ENCODE data around the gene KCNQ2. TPM values are rescaled to one million over a fixed set of nuclear protein-coding genes. Genes with fewer than 3 reads are reported as not detected.

The KCNQ2 gene
- total RNA-seq, 1 donor from 2014 or later, result not detected

DNA sequence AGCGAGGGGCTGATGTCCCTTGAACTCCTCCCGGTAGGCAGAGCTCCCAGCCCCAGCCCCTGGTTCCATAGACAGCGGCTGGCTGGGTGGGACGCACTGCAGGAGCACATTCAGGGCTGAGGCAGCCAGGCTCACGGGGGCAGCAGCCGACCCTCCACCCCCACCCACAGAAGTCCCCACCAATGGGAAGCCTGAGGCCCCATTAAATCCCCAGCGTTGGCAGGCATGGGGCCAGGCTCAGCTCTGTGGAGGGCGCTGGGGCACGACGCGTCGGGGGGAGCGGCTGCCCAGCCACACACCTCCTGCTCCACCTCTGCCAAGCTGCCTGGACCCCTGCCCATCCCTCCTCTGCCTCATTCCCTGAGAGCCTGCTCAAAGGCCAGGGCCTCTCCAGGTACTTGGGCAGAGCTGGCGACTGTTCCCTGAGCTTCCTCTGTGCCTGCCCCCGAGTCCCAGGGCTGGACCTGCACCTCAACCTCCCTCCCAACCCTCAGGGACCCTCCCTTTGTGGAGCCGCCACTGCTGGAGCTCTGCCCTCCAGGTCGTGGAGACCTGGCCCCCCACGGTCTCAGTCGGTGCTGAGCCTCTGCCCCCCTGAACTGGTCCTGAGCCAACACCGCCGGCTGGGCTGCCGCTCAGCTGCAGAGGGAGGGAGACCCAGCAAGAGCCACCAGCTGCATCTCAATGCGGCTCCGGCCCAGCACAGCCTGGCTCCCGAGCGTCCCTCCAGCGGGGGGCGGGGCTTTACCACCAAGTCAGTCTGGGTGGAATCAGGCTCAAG, 120.5 kb downstream of the KCNQ2 start:
- H3K4me3 ChIP-seq (ENCODE audit: low read depth, low read length), result no peak overlapping the region
- H3K27me3 ChIP-seq (ENCODE audit: control insufficient read depth, insufficient read depth, low read length), result no peaks in the 10 kb centered on the region
- no peak for TF ChIP-seq CTCF (IDR thresholded peaks at IDR 0.05; ENCODE audit: insufficient read depth, low read length, severe bottlenecking)
- DNase-seq (ENCODE audit: low read depth), result no peak
- FAIRE-seq, result no peak
- H3K36me3 ChIP-seq (ENCODE audit: control insufficient read depth, insufficient read depth, low read length), result no peaks in the 10 kb centered on the region

DNA sequence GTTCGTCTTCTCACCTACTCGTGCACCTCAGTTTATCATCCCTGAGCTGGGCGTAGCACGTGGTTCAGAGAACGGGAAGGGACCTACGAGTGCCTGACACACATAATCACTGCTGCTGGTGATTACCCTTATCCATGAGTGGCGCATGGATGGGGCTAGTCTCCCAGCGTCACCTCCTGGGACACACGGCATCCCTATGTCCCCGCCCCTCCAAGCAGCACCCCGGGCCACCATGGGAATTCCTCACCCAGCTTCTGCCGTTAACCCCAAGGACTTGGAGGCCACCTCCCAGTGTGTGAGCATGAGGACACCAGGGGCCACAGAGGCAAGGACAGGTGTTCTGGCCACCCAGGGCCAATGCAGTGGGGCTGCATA, 121.1 kb downstream of the KCNQ2 start:
- H3K4me3 ChIP-seq (ENCODE audit: low read depth, low read length), result no peak overlapping the region
- no peaks in the 10 kb centered on the region for H3K36me3 ChIP-seq (ENCODE audit: control insufficient read depth, insufficient read depth, low read length)
- DNase-seq (ENCODE audit: low read depth) (no peak), FAIRE-seq (no peak)
- no peaks in the 10 kb centered on the region for H3K27me3 ChIP-seq (ENCODE audit: control insufficient read depth, insufficient read depth, low read length)
- TF ChIP-seq CTCF (IDR thresholded peaks at IDR 0.05; ENCODE audit: insufficient read depth, low read length, severe bottlenecking), result no peak

DNA sequence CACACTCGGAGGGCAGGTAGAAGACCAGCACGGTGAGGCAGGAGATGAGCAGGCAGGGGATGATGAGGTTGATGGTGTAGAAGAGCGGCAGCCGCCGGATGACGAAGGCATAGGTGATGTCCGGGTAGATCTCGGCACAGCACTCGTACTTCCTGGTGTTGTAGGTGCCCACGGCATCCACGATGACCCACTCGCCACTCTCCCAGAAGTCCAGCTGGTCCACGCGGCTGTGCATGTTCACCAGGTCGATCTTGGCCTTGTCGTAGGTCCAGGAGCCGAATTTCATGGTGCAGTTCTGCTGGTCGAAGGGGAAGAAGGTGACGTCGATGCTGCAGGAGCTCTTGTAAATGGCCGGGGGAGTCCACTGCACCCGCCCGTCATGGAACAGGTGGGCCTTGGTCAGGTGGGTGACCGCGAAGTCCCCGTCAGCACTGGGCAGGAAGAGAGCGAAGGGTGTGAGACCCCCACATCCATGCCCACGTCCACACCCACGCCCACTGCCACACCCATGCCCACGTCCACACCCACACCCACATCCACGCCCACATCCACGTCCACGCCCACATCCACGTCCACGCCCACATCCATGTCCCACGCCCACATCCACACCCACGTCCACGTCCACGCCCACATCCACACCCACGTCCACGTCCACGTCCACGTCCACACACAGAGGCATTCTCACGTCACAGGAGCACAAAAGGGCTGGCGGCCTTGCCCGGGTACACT, 121.7 kb downstream of the KCNQ2 start:
- H3K36me3 ChIP-seq (ENCODE audit: control insufficient read depth, insufficient read depth, low read length), result no peaks in the 10 kb centered on the region
- H3K27me3 ChIP-seq (ENCODE audit: control insufficient read depth, insufficient read depth, low read length), result no peaks in the 10 kb centered on the region
- no peak for FAIRE-seq
- DNase-seq (ENCODE audit: low read depth), result no peak
- TF ChIP-seq CTCF (IDR thresholded peaks at IDR 0.05; ENCODE audit: insufficient read depth, low read length, severe bottlenecking), result no peak
- H3K4me3 ChIP-seq (ENCODE audit: low read depth, low read length), result no peak overlapping the region

Other genes starting within 250 kb of the KCNQ2 start
- gene BIRC7, start 236.8 kb downstream of the KCNQ2 start, total RNA-seq, result not detected in 2 replicates
- 0.13 and 1.1 TPM in 2 replicates for gene NKAIN4, start 218.2 kb downstream of the KCNQ2 start, total RNA-seq
- 48.8 and 49.2 TPM in 2 replicates for gene ARFGAP1, start 199.8 kb downstream of the KCNQ2 start, total RNA-seq
- not detected in 2 replicates for gene COL20A1, start 179.5 kb downstream of the KCNQ2 start, total RNA-seq
- gene CHRNA4, start 111.3 kb downstream of the KCNQ2 start, total RNA-seq, result not detected in 2 replicates
- gene EEF1A2, start 26.4 kb upstream of the KCNQ2 start, total RNA-seq, result 1.1 and 1.9 TPM in 2 replicates
- gene PPDPF, start 48.1 kb upstream of the KCNQ2 start, total RNA-seq, result 21.9 and 35.6 TPM in 2 replicates
- 59.5 and 107 TPM in 2 replicates for gene PTK6, start 64.7 kb upstream of the KCNQ2 start, total RNA-seq
- gene SRMS, start 75.1 kb upstream of the KCNQ2 start, total RNA-seq, result 0.13 and 0.79 TPM in 2 replicates
- gene FNDC11, start 81.5 kb upstream of the KCNQ2 start, total RNA-seq, result 0.26 and 0.90 TPM in 2 replicates
- 13.7 and 30.6 TPM in 2 replicates for gene HELZ2, start 101.6 kb upstream of the KCNQ2 start, total RNA-seq
- gene GMEB2, start 154.4 kb upstream of the KCNQ2 start, total RNA-seq, result 13.2 and 13.8 TPM in 2 replicates
- gene STMN3, start 180.8 kb upstream of the KCNQ2 start, total RNA-seq, result 0.26 TPM in 1 of 2 replicates, not detected in the other
- 4.5 and 5.8 TPM in 2 replicates for gene RTEL1, start 185.7 kb upstream of the KCNQ2 start, total RNA-seq
- gene TNFRSF6B, start 224.0 kb upstream of the KCNQ2 start, total RNA-seq, result 4.9 and 7.1 TPM in 2 replicates
- gene ARFRP1, start 235.3 kb upstream of the KCNQ2 start, total RNA-seq, result 49.2 and 55.5 TPM in 2 replicates
- gene ZGPAT, start 235.4 kb upstream of the KCNQ2 start, total RNA-seq, result 17.7 and 25.5 TPM in 2 replicates

Data from bronchial epithelial cell (primary cell).